A549 (cell line): ENCODE measurements around the gene ARMC6. TPM values are rescaled to one million over a fixed set of nuclear protein-coding genes. Genes with fewer than 3 reads are reported as not detected.
"Not testable (repeated sequence)": the region's sequence is repeated elsewhere in the genome, so short reads cannot be mapped to it uniquely, and the experiment has no call there.

Experiments used
- ATAC-seq, 2 experiments: fragments of 200-7000 bp in 1 of 2; fragments of >200 bp in 1 of 2; cut with Nextera tagmentation in 1 of 2; cut with Tn5 transposase in 1 of 2; 3 replicates each; pipeline versions ENCODE4 v1.8.0 to v1.9.1; 2018 to 2020; ENCODE audit warnings: mild to moderate bottlenecking in 1 of 2, moderate library complexity in 1 of 2
- CTCF ChIA-PET: fragments of 300-600 bp; sonication (Branson Sonifier 250); formaldehyde crosslinking; extraction: SDS; loops from one replicate; lab custom pipeline; 2021; ENCODE audit warnings: antibody characterized with exemption, inconsistent platforms; lab: Yijun Ruan, JAX
- POLR2A ChIA-PET: fragments of 350-600 bp; formaldehyde crosslinking; extraction: SDS; loops from one replicate; lab custom pipeline; 2021; ENCODE audit warnings: antibody characterized with exemption, inconsistent platforms; lab: Yijun Ruan, JAX
- DNase-seq, 2 experiments: peaks; one replicate each; pipeline versions ENCODE4 v3.0.0 to v3.0.0-alpha.2; 2011 to 2016; ENCODE audit warnings: low read depth in 1 of 2, low spot score in 1 of 2
- FAIRE-seq: peaks from 2 replicates; lab custom pipeline; 2011; peaks lifted over from hg19 to GRCh38; lab: Jason Lieb, UNC
- H3K27ac ChIP-seq, 2 experiments: fragments of >200 bp; sonication (Bioruptor Twin); formaldehyde crosslinking; 3 replicates each; pipeline ENCODE4 v1.5.1; 2016 to 2017
- H3K4me1 ChIP-seq: fragments of >200 bp; sonication (Bioruptor Twin); formaldehyde crosslinking; 3 replicates; pipeline ENCODE4 v1.6.1; 2016
- H3K4me2 ChIP-seq: fragments of >200 bp; sonication (Bioruptor Twin); formaldehyde crosslinking; 3 replicates; pipeline ENCODE4 v1.6.1; 2016
- H3K4me3 ChIP-seq: fragments of >200 bp; sonication (Bioruptor Twin); formaldehyde crosslinking; 3 replicates; pipeline ENCODE4 v1.5.1; 2016
- H3K9me3 ChIP-seq: fragments of >200 bp; sonication (Bioruptor Twin); formaldehyde crosslinking; 3 replicates; pipeline ENCODE4 v1.6.1; 2016
- CBX8 ChIP-seq: fragments of 200-600 bp; sonication (generic); IDR thresholded peaks from 2 replicates; pipeline ENCODE4 v1.6.1; 2016
- CHD4 ChIP-seq: fragments of 200-600 bp; sonication (generic); IDR thresholded peaks from 2 replicates; pipeline ENCODE4 v1.6.1; 2016; ENCODE audit warnings: antibody characterized with exemption, mild to moderate bottlenecking, borderline replicate concordance
- EP300 ChIP-seq, 2 experiments: fragments of >200 bp; sonication (Bioruptor Twin); formaldehyde crosslinking; IDR thresholded peaks; 2 replicates in 1 of 2; 3 replicates in 1 of 2; pipeline ENCODE4 v1.6.1; 2016 to 2017
- FOSL2 ChIP-seq, 2 experiments: fragments of 450-650 bp in 1 of 2; fragments of >200 bp in 1 of 2; sonication (Bioruptor Twin) in 1 of 2; formaldehyde crosslinking; IDR thresholded peaks; 2 replicates each; pipeline versions ENCODE4 v1.5.0 to v1.6.1; 2016 to 2020; ENCODE audit warnings: mild to moderate bottlenecking in 1 of 2, moderate library complexity in 1 of 2
- FOXS1 ChIP-seq: fragments of 250-450 bp; sonication (Bioruptor Pico); IDR thresholded peaks from 2 replicates; pipeline ENCODE4 v1.5.0; 2020; ENCODE audit warnings: mild to moderate bottlenecking, moderate library complexity
- GATA3 ChIP-seq: IDR thresholded peaks from 2 replicates; pipeline ENCODE4 v1.6.1; 2012; ENCODE audit warnings: borderline replicate concordance
- HEYL ChIP-seq: fragments of 250-450 bp; sonication (Bioruptor Pico); IDR thresholded peaks from 2 replicates; pipeline ENCODE4 v1.8.0; 2021; ENCODE audit warnings: mild to moderate bottlenecking, moderate library complexity
- MAZ ChIP-seq: fragments of 150-350 bp; IDR thresholded peaks from 2 replicates; pipeline ENCODE4 v1.6.1; 2014; ENCODE audit warnings: antibody characterized with exemption, low read depth, low read length, borderline replicate concordance
- MYC ChIP-seq: IDR thresholded peaks from 2 replicates; pipeline ENCODE4 v1.6.1; 2012; ENCODE audit warnings: mild to moderate bottlenecking, inconsistent platforms, low read length, improper control_type of control experiment, borderline replicate concordance
- NFE2L2 ChIP-seq: fragments of 150-350 bp; conservative IDR thresholded peaks from 2 replicates; pipeline ENCODE4 v1.6.1; 2014; ENCODE audit warnings: low read length
- RAD21 ChIP-seq, 2 experiments: fragments of >200 bp in 1 of 2; sonication (Bioruptor Twin) in 1 of 2; formaldehyde crosslinking in 1 of 2; IDR thresholded peaks in 1 of 2; conservative IDR thresholded peaks in 1 of 2; 2 replicates in 1 of 2; 3 replicates in 1 of 2; pipeline ENCODE4 v1.6.1; 2012 to 2018; ENCODE audit warnings: inconsistent platforms in 1 of 2
- WGBS: methylation state at CpG from one replicate; pipeline ENCODE4 v1.1.6; 2017; ENCODE audit errors: missing lambda C conversion rate; 5-methylcytosine and 5-hydroxymethylcytosine counted together
- polyA plus RNA-seq, 4 experiments: library from polyadenylated mRNA; depleted of rRNA in 3 of 4; stranded (reverse); fragments of >200 nt; fragmentation: RNase III in 1 of 4; extraction: RNeasy Plus Mini Kit Qiagen cat#74134 plus additional on column Dnase treatment in 1 of 4; gene quantifications; 2 replicates in 3 of 4; 3 replicates in 1 of 4; pipeline ENCODE4 v1.2.3, GENCODE V29; 2011 to 2017
- TF ChIP-seq, protein P1 (sequence below): fragments of 450-650 bp; IDR thresholded peaks from 2 replicates; pipeline ENCODE4 v1.6.1; 2014; ENCODE audit warnings: antibody characterized with exemption
- TF ChIP-seq, protein P2 (sequence below): fragments of 250-450 bp; sonication (Bioruptor Pico); IDR thresholded peaks from 2 replicates; pipeline ENCODE4 v1.5.0; 2021; ENCODE audit warnings: mild to moderate bottlenecking, moderate library complexity, borderline replicate concordance
- TF ChIP-seq, protein P3 (sequence below): IDR thresholded peaks from 2 replicates; pipeline ENCODE4 v1.6.1; 2012; ENCODE audit warnings: low read depth, borderline replicate concordance
- TF ChIP-seq, protein P4 (sequence below): IDR thresholded peaks from 2 replicates; pipeline ENCODE4 v1.6.1; 2012

Gene ARMC6
- polyA plus RNA-seq, 2 of the 4 experiments (the other 2 are of a cell fraction) = 18.2 to 27.6 TPM

DNA sequence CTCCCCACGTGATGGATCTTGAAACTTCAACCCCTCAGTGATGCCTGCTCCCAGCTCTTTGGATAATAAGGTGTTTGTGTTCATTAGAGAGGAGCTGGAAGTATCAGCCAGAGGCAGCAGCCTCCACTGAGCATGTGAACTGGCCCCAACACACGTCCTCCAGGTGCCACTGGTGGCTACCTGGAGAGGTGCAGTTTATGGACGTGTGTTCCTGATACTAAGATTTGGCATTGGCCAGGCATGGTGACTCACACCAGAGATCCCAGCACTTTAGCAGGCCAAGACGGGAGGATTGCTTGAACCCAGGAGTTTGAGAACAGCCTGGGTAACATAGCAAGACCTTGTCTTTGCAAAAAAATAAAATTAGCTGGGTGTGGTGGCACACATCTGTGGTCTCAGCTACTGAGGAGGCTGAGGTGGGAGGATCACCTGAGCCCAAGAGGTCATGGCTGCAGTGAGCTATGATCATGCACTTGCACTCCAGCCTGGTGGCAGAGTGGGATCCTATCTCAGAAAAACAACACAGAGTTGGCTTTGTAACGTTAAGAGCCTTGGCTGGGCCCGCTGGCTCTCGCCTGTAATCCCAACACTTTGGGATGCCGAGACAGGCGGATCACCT lies 64.8 kb downstream of the ARMC6 start:
- ChIA-PET POLR2A (no interaction called here), CTCF (interaction anchor here (0.7 kb wide), 1 partner anchor 26 kb away, joined by 3 read pairs; no protein-coding TSS in a partner anchor)
- Histone ChIP-seq H3K4me3 (no peak overlapping the region), H3K4me2 (no peak overlapping the region), H3K9me3 (no peaks in the 10 kb centered on the region), H3K4me1 (no peaks in the 10 kb centered on the region), H3K27ac (no peak overlapping the region)
- ATAC-seq = no peak
- no peak for DNase-seq
- 80% methylated on average over 9 of the region's 9 CpGs for WGBS
- no peak for FAIRE-seq
- TF ChIP-seq MAZ (no peak), GATA3 (no peak), FOXS1 (CRISPR knock-in tag) (no peak), MYC (no peak), HEYL (no peak)
- TF ChIP-seq, all 56 proteins: peak for 0

DNA sequence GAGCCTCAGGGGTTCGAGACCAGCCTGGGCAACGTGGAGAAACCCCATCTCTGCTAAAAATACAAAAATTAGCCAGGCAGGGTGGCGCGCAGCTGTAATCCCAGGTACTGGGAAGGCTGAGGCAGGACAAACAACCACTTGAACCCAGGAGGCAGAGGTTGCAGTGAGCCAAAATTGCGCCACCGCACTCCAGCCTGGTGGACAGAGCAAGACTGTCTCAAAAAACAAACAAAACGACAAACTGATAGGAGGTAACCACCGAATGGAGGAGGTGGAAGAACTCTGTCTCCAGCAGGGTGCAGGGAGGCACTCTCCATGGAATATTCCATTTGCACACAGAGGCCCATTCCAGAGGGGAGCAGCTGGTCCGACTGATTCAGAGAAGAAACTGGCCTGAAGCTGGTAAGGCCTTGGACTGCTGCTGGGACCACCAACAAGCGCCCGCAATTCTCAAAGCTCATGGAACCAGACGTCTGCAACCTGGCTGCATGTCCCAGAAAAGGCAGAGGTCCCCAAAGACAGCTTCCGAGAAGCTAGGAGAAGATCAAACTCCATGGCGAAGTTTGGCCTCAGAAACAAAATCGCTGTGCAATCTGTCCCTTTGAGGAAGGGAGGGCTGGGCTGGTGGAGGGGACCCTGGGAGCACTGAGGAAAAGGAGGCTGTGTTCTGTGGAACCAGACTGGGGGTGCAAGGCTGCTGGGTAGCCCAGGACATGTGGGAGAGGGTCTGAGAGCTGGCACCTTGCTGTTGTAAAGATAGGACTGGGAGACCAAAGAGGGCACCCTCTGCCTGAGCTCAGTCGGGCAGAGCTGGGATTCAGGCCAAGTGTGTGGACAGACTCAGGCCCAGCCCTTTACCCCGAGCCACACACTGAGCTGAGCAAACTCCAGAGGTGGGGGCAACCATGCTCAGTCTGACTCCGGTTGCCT lies 65.6 kb downstream of the ARMC6 start:
- Histone ChIP-seq H3K4me3 (no peak overlapping the region), H3K4me1 (no peaks in the 10 kb centered on the region), H3K27ac (no peak overlapping the region), H3K4me2 (no peak overlapping the region), H3K9me3 (no peaks in the 10 kb centered on the region)
- 64% methylated on average over 18 of the region's 18 CpGs for WGBS
- DNase-seq (no peak), FAIRE-seq (no peak), ATAC-seq (peak; percentile 31 to 67; a peak in 3 of 6 replicates)
- TF ChIP-seq, protein P1, sequence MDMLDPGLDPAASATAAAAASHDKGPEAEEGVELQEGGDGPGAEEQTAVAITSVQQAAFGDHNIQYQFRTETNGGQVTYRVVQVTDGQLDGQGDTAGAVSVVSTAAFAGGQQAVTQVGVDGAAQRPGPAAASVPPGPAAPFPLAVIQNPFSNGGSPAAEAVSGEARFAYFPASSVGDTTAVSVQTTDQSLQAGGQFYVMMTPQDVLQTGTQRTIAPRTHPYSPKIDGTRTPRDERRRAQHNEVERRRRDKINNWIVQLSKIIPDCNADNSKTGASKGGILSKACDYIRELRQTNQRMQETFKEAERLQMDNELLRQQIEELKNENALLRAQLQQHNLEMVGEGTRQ = no peak
- TF ChIP-seq NFE2L2 (no peak), EP300 (IDR thresholded peaks at IDR 0.05) (no peak), CHD4 (no peak), FOSL2 (IDR thresholded peaks at IDR 0.05) (no peak), FOSL2 (CRISPR knock-in tag; IDR thresholded peaks at IDR 0.05) (no peak), RAD21 (conservative IDR thresholded peaks at IDR 0.05 in 1 of 2, IDR thresholded peaks at IDR 0.05 in 1 of 2) (no peak), MYC (no peak)
- TF ChIP-seq, protein P2, sequence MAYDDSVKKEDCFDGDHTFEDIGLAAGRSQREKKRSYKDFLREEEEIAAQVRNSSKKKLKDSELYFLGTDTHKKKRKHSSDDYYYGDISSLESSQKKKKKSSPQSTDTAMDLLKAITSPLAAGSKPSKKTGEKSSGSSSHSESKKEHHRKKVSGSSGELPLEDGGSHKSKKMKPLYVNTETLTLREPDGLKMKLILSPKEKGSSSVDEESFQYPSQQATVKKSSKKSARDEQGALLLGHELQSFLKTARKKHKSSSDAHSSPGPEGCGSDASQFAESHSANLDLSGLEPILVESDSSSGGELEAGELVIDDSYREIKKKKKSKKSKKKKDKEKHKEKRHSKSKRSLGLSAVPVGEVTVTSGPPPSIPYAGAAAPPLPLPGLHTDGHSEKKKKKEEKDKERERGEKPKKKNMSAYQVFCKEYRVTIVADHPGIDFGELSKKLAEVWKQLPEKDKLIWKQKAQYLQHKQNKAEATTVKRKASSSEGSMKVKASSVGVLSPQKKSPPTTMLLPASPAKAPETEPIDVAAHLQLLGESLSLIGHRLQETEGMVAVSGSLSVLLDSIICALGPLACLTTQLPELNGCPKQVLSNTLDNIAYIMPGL (CRISPR knock-in tag) = no peak
- TF ChIP-seq, protein P3, sequence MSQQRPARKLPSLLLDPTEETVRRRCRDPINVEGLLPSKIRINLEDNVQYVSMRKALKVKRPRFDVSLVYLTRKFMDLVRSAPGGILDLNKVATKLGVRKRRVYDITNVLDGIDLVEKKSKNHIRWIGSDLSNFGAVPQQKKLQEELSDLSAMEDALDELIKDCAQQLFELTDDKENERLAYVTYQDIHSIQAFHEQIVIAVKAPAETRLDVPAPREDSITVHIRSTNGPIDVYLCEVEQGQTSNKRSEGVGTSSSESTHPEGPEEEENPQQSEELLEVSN = no peak
- TF ChIP-seq, protein P4, sequence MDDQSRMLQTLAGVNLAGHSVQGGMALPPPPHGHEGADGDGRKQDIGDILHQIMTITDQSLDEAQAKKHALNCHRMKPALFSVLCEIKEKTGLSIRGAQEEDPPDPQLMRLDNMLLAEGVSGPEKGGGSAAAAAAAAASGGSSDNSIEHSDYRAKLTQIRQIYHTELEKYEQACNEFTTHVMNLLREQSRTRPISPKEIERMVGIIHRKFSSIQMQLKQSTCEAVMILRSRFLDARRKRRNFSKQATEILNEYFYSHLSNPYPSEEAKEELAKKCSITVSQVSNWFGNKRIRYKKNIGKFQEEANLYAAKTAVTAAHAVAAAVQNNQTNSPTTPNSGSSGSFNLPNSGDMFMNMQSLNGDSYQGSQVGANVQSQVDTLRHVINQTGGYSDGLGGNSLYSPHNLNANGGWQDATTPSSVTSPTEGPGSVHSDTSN = no peak
- POLR2A ChIA-PET = no interaction called here
- CTCF ChIA-PET = no interaction called here

DNA sequence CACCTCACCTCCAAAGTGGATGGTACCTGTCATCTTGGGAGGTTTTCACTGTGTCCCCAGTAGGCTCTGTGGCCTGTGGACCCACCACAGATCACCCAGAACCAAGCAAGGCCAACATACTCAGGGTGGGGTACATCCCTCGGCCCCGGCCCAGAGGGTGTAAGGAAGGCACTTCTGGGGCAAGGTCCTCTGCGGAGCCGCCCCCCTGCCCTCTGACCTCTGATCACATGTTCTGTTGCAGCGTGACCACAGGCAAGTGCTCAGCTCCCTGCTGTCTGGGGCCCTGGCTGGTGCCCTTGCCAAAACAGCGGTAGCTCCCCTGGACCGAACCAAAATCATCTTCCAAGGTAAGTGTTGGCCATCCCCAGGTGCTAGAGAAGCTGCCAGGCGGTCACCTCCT lies 68.1 kb downstream of the ARMC6 start:
- Histone ChIP-seq H3K4me2 (no peak overlapping the region), H3K9me3 (no peaks in the 10 kb centered on the region), H3K4me3 (no peak overlapping the region), H3K27ac (no peak overlapping the region), H3K4me1 (peaks cover 11% of the 10 kb centered on the region; the same call in 2 of the 3 replicates)
- DNase-seq (no peak), FAIRE-seq (no peak), ATAC-seq (no peak)
- 89% methylated on average over 4 of the region's 8 CpGs for WGBS
- ChIA-PET POLR2A (no interaction called here), CTCF (no interaction called here)
- TF ChIP-seq CBX8 = no peak

DNA sequence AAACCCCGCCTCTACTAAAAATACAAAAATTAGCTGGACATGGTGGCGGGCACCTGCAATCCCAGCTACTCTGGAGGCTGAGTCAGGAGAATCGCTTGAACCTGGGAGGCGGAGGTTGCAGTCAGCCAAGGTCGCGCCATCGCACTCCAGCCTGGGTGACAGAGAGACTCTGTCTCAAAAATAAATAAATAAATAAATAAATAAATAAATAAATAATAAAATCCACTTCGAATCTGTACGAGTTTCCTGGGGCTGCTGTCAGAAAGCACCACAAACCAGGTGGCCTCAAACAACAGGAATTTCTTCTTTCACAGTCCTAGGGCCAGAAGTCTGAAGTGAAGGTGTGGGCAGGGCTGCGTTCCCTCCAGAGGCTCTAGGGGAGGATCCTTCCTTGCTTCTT lies 69.2 kb downstream of the ARMC6 start:
- H3K9me3 ChIP-seq, H3K27ac ChIP-seq, H3K4me3 ChIP-seq, DNase-seq, H3K4me2 ChIP-seq, POLR2A ChIA-PET, FAIRE-seq, CTCF ChIA-PET, ATAC-seq: not testable (repeated sequence)
- peaks cover 11% of the 10 kb centered on the region; the same call in 2 of the 3 replicates for H3K4me1 ChIP-seq
- 93% methylated on average over 10 of the region's 10 CpGs for WGBS
